Measurements from ENCODE around the gene CEACAM20.
"Not testable (repeated sequence)": the region's sequence is repeated elsewhere in the genome, so short reads cannot be mapped to it uniquely, and the experiment has no call there.

The CEACAM20 gene

DNA sequence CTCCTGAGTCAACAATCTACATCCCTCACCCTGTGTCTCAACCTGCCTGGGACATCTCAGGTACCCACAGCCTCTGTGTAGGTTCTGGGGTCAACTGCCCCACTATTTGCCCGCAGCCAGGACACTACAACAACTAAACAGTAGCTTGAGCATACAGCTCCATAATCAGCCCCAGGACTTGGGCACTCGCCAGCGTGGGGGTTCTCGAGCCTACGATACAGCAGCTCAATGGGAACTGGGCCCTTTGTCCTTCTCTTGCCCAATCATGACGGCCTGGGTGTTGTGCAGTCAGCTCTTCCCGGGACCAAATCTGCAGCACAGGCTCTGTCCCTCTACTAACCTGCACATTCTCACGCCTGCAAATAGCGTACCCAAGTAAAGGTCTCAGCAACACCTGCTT, 30.5 kb downstream of the CEACAM20 start:
- in situ Hi-C loops (cut with MboI; ENCODE audit: low sequenced_read_pairs), result no loop called here

DNA sequence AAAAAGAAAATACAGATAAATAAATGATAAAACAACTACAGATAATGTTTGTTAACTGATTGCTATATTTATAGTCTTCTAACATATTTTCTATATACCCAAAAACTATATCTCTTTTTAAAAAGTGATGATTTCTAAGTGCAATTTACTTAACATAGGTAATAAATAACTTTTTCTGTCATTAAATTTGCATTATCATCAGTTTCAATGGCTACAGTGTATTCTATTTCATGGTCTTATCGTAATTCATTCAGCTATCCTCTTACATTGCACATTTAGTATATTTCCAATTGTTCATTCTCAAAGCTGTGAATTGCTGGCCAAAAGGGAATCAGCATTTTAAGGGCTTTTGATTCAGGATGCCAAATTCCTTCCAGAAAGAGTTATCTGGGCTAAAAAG, 32.8 kb downstream of the CEACAM20 start:
- in situ Hi-C loops (cut with MboI; ENCODE audit: low sequenced_read_pairs), result no loop called here

DNA sequence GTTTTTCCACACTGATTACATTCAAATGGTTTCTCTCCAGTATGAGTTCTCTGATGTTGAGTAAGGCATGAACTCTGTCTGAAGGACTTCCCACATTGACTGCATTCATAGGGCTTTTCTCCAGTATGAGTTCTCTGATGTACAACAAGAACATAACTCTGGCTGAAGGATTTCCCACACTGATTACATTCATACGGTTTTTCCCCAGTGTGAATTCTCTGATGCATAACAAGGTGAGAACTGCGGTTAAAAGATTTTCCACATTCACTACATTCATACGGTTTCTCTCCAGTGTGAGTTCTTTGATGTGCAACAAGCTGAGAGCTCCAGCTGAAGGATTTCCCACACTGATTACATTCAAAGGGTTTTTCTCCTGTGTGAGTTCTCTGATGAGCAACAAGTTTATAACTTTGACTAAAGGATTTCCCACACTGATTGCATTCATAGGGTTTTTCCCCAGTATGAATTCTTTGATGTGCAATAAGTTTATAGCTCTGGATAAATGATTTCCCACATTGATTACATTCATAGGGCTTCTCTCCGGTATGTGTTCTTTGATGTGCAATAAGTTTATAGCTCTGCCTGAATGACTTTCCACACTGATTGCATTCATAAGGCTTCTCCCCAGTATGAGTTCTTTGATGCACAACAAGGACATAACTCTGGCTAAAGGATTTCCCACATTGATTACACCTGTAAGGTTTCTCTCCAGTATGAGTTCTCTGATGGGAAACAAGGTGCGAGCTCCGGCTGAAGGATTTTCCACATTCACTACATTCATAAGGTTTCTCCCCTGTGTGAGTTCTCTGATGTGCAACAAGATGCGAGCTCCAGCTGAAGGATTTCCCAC, 52.7 kb downstream of the CEACAM20 start:
- in situ Hi-C loops (cut with MboI; ENCODE audit: low sequenced_read_pairs), result no loop called here

GRCh38 chr19:44468730-44469129, 60.7 kb downstream of the CEACAM20 start:
- in situ Hi-C loops (cut with MboI; ENCODE audit: low sequenced_read_pairs), result not testable (repeated sequence)

DNA sequence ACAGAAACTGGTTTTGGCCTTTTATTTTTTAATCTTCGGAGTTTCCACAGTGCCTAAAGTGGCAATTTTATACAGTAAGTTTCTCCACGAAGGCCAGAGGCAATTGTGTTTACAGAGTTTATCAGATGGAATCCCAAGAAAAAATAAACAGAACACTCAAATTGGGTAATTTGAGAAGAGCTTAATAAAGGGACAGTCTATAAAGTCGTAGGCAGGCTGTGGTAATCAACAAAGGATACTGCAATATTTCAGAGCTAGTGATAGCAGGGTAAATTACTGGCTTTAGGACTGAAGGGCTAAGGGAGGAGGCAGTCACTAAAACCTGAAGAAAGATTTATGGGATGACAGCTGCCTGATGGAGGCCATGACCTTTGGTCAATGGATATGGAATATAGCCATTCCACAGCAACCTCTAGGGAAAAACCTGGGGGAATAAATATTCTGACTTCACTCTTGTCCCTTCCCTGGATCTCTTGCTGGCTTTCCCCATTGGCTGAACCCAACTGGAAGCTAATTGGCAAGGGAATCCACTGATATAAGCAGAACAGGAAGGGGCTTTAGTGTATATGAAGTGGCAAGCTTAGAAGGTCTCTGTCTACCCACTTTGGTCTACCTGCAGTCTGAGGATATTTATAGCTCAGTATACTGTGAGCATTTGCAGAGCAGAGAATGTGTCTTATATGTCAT, 66.7 kb downstream of the CEACAM20 start:
- in situ Hi-C loops (cut with MboI; ENCODE audit: low sequenced_read_pairs), result not testable (repeated sequence)
